HepG2 (cell line): ENCODE data around the gene FOXP3. TPM values are rescaled to one million over a fixed set of nuclear protein-coding genes. Genes with fewer than 3 reads are reported as not detected.
A peak's percentile ranks its signal among the peaks of the same experiment; 100 is the strongest.

ENCODE experiments used
- CENPX ChIP-seq: sonication (generic); formaldehyde crosslinking; IDR thresholded peaks from 2 replicates; pipeline ENCODE4 v1.9.0; 2021; ENCODE audit warnings: mild to moderate bottlenecking, missing genetic modification reagents, moderate library complexity
- DNMT1 ChIP-seq: sonication (generic); formaldehyde crosslinking; IDR thresholded peaks from 2 replicates; pipeline ENCODE4 v1.5.1; 2020; ENCODE audit warnings: mild to moderate bottlenecking, missing genetic modification reagents
- EED ChIP-seq: sonication (generic); formaldehyde crosslinking; IDR thresholded peaks from 2 replicates; pipeline ENCODE4 v1.5.0; 2020; ENCODE audit warnings: mild to moderate bottlenecking, missing genetic modification reagents
- FOXJ3 ChIP-seq: sonication (generic); formaldehyde crosslinking; IDR thresholded peaks from 2 replicates; pipeline ENCODE4 v1.4.0; 2020; ENCODE audit warnings: missing genetic modification reagents, mild to moderate bottlenecking, borderline replicate concordance
- FOXO1 ChIP-seq: sonication (generic); formaldehyde crosslinking; IDR thresholded peaks from 2 replicates; pipeline ENCODE4 v1.4.0; 2020; ENCODE audit warnings: missing genetic modification reagents
- MAF1 ChIP-seq: sonication (generic); formaldehyde crosslinking; IDR thresholded peaks from 2 replicates; pipeline ENCODE4 v1.5.0; 2020; ENCODE audit warnings: missing genetic modification reagents, borderline replicate concordance
- MAZ ChIP-seq, 2 experiments: sonication (generic) in 1 of 2; formaldehyde crosslinking in 1 of 2; IDR thresholded peaks; 2 replicates each; pipeline versions ENCODE4 v1.5.0 to v1.6.1; 2012 to 2020; ENCODE audit warnings: low read depth in 2 of 2, mild to moderate bottlenecking in 2 of 2, borderline replicate concordance in 1 of 2, improper control_type of control experiment in 1 of 2, low read length in 1 of 2, missing genetic modification reagents in 1 of 2, moderate library complexity in 1 of 2
- NFKB2 ChIP-seq: sonication (generic); formaldehyde crosslinking; IDR thresholded peaks from 2 replicates; pipeline ENCODE4 v1.4.0; 2020; ENCODE audit warnings: missing genetic modification reagents, borderline replicate concordance
- PHF5A ChIP-seq: IDR thresholded peaks from one replicate; pipeline ENCODE4 v1.6.1; 2018; ENCODE audit warnings: low read depth, missing genetic modification reagents; ENCODE audit not compliant: unreplicated experiment
- POLR2G ChIP-seq: fragments of 200-400 bp; formaldehyde crosslinking; IDR thresholded peaks from 2 replicates; pipeline ENCODE4 v1.6.1; 2018; ENCODE audit warnings: mild to moderate bottlenecking, low read depth, low read length, moderate library complexity
- SP140L ChIP-seq: sonication (generic); formaldehyde crosslinking; IDR thresholded peaks from 2 replicates; pipeline ENCODE4 v1.4.0; 2020; ENCODE audit warnings: missing genetic modification reagents, borderline replicate concordance
- TMF1 ChIP-seq: sonication (generic); formaldehyde crosslinking; IDR thresholded peaks from 2 replicates; pipeline ENCODE4 v1.8.1; 2022; ENCODE audit warnings: low read depth, missing genetic modification reagents
- ZBTB7B ChIP-seq: sonication (generic); formaldehyde crosslinking; IDR thresholded peaks from 2 replicates; pipeline ENCODE4 v1.4.0; 2020; ENCODE audit warnings: missing genetic modification reagents
- ZFAT ChIP-seq: sonication (generic); formaldehyde crosslinking; conservative IDR thresholded peaks from 2 replicates; pipeline ENCODE4 v1.8.1; 2023; ENCODE audit warnings: missing genetic modification reagents, inconsistent platforms
- ZFX ChIP-seq: sonication (generic); formaldehyde crosslinking; IDR thresholded peaks from 2 replicates; pipeline ENCODE4 v1.4.0; 2020; ENCODE audit warnings: mild to moderate bottlenecking, low read depth, missing genetic modification reagents, moderate library complexity
- ZFYVE20 ChIP-seq: sonication (generic); formaldehyde crosslinking; IDR thresholded peaks from 2 replicates; pipeline ENCODE4 v1.8.0; 2023; ENCODE audit warnings: low read depth, mild to moderate bottlenecking, moderate library complexity, missing genetic modification reagents, borderline replicate concordance
- ZMYM3 ChIP-seq: sonication (generic); formaldehyde crosslinking; IDR thresholded peaks from 2 replicates; pipeline ENCODE4 v1.5.1; 2020; ENCODE audit warnings: mild to moderate bottlenecking, missing genetic modification reagents
- ZNF234 ChIP-seq: sonication (generic); formaldehyde crosslinking; conservative IDR thresholded peaks from 2 replicates; pipeline ENCODE4 v1.5.1; 2020; ENCODE audit warnings: mild to moderate bottlenecking, missing genetic modification reagents
- ZNF280D ChIP-seq: sonication (generic); formaldehyde crosslinking; IDR thresholded peaks from 2 replicates; pipeline ENCODE4 v1.5.1; 2020; ENCODE audit warnings: mild to moderate bottlenecking, missing genetic modification reagents
- ZNF333 ChIP-seq: sonication (generic); formaldehyde crosslinking; IDR thresholded peaks from 2 replicates; pipeline ENCODE4 v1.4.0; 2020; ENCODE audit warnings: mild to moderate bottlenecking, missing genetic modification reagents, borderline replicate concordance
- ZNF431 ChIP-seq: sonication (generic); formaldehyde crosslinking; IDR thresholded peaks from 2 replicates; pipeline ENCODE4 v1.9.0; 2022; ENCODE audit warnings: missing genetic modification reagents, low read depth, mild to moderate bottlenecking, borderline replicate concordance
- ZNF546 ChIP-seq: sonication (generic); formaldehyde crosslinking; conservative IDR thresholded peaks from 2 replicates; pipeline ENCODE4 v1.8.1; 2023; ENCODE audit warnings: mild to moderate bottlenecking, missing genetic modification reagents
- ZNF567 ChIP-seq: sonication (generic); formaldehyde crosslinking; IDR thresholded peaks from 2 replicates; pipeline ENCODE4 v1.8.1; 2023; ENCODE audit warnings: mild to moderate bottlenecking, missing genetic modification reagents, borderline replicate concordance
- polyA plus RNA-seq, 8 experiments: library from polyadenylated mRNA; depleted of rRNA in 3 of 8; stranded (reverse) in 7 of 8; unstranded in 1 of 8; fragments of >200 nt; fragmentation: Illumina TruSeq in 4 of 8; extraction: Trizol in 4 of 8; gene quantifications; 2 replicates each; pipeline versions ENCODE4 v1.2.1 to v1.2.3, GENCODE V29; 2011 to 2016; ENCODE audit warnings: low read depth in 4 of 8, missing spikeins in 1 of 8, mixed read lengths in 1 of 8; ENCODE audit not compliant: insufficient read depth in 1 of 8
- total RNA-seq, 5 experiments: library from RNA; depleted of rRNA; stranded (reverse); fragments of >200 nt; fragmentation: Illumina TruSeq; extraction: Trizol; gene quantifications; 2 replicates each; pipeline ENCODE4 v1.2.3, GENCODE V29; 2016; ENCODE audit warnings: low read depth in 1 of 5
- TF ChIP-seq, protein P1 (sequence below): IDR thresholded peaks from 2 replicates; pipeline ENCODE4 v1.6.1; 2016; ENCODE audit warnings: mild to moderate bottlenecking, missing biosample characterization, missing genetic modification reagents
- TF ChIP-seq, protein P2 (sequence below): IDR thresholded peaks from 2 replicates; pipeline ENCODE4 v1.6.1; 2012; ENCODE audit warnings: inconsistent platforms
- TF ChIP-seq, protein P3 (sequence below): sonication (generic); formaldehyde crosslinking; IDR thresholded peaks from 2 replicates; pipeline ENCODE4 v1.4.0; 2020; ENCODE audit warnings: mild to moderate bottlenecking, missing genetic modification reagents
- TF ChIP-seq, protein P4 (sequence below), 2 experiments: fragments of 450-650 bp in 1 of 2; sonication (generic) in 1 of 2; formaldehyde crosslinking; IDR thresholded peaks; 2 replicates each; pipeline versions ENCODE4 v1.5.0 to v1.8.0; 2020 to 2022; ENCODE audit warnings: mild to moderate bottlenecking in 1 of 2, missing genetic modification reagents in 1 of 2

Gene FOXP3
- total and polyA plus RNA-seq, 2 of the 13 experiments (the other 11 are each of a cell fraction or from before 2014, with no cell fraction given), result 0.04 TPM; not detected in 1

GRCh38 chrX:49269767-49270248 is 5.3 kb upstream of the FOXP3 start, which contains the start of gene PPP1R3F (continued):
- TF ChIP-seq ZMYM3 (CRISPR knock-in tag) (no peak), TMF1 (CRISPR knock-in tag) (no peak), ZFYVE20 (CRISPR knock-in tag) (no peak), SP140L (CRISPR knock-in tag) (no peak), MAZ (IDR thresholded peaks at IDR 0.05; ENCODE audit: borderline replicate concordance, low read depth, low read length) (0 out of 2 replicates have a peak, but pooled peaks have one; percentile 26), MAZ (CRISPR knock-in tag; IDR thresholded peaks at IDR 0.05; ENCODE audit: low read depth) (no peak), ZBTB7B (CRISPR knock-in tag) (no peak), FOXO1 (CRISPR knock-in tag) (no peak), ZNF567 (CRISPR knock-in tag) (no peak), ZNF333 (CRISPR knock-in tag) (no peak), POLR2G (peak; percentile 54), NFKB2 (CRISPR knock-in tag) (no peak), MAF1 (CRISPR knock-in tag) (no peak), ZFAT (CRISPR knock-in tag) (no peak), FOXJ3 (CRISPR knock-in tag) (no peak), ZNF280D (CRISPR knock-in tag) (no peak), ZNF234 (CRISPR knock-in tag) (no peak), ZNF431 (CRISPR knock-in tag) (no peak), PHF5A (no peak), DNMT1 (CRISPR knock-in tag) (no peak), ZNF546 (CRISPR knock-in tag) (no peak), EED (CRISPR knock-in tag) (no peak), ZFX (CRISPR knock-in tag) (peak; percentile 11; the same call in 1 of the 2 replicates), CENPX (CRISPR knock-in tag) (no peak)
- TF ChIP-seq, protein P1, sequence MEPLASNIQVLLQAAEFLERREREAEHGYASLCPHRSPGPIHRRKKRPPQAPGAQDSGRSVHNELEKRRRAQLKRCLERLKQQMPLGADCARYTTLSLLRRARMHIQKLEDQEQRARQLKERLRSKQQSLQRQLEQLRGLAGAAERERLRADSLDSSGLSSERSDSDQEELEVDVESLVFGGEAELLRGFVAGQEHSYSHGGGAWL (CRISPR knock-in tag), result no peak
- TF ChIP-seq, protein P2, sequence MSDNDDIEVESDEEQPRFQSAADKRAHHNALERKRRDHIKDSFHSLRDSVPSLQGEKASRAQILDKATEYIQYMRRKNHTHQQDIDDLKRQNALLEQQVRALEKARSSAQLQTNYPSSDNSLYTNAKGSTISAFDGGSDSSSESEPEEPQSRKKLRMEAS, result 0 out of 2 replicates have a peak, but pooled peaks have one; percentile 10
- TF ChIP-seq, protein P3, sequence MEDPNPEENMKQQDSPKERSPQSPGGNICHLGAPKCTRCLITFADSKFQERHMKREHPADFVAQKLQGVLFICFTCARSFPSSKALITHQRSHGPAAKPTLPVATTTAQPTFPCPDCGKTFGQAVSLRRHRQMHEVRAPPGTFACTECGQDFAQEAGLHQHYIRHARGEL (CRISPR knock-in tag), result no peak
- TF ChIP-seq, protein P4, sequence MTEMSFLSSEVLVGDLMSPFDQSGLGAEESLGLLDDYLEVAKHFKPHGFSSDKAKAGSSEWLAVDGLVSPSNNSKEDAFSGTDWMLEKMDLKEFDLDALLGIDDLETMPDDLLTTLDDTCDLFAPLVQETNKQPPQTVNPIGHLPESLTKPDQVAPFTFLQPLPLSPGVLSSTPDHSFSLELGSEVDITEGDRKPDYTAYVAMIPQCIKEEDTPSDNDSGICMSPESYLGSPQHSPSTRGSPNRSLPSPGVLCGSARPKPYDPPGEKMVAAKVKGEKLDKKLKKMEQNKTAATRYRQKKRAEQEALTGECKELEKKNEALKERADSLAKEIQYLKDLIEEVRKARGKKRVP (CRISPR knock-in tag; IDR thresholded peaks at IDR 0.05), result no peak
